CD14-positive monocyte (primary cell): Measurements from ENCODE around the gene KCNN3. TPM values are rescaled to one million over a fixed set of nuclear protein-coding genes. Genes with fewer than 3 reads are reported as not detected.

ENCODE experiments used
- DNase-seq, 3 donors: peaks; one replicate each; pipeline ENCODE4 v3.0.0-alpha.2; 2011 to 2022
- H2AFZ ChIP-seq: 2 replicates; pipeline ENCODE4 v1.6.0; 2012; ENCODE audit warnings: mild to moderate bottlenecking, low read depth, low read length, inconsistent platforms; ENCODE audit not compliant: insufficient read depth, poor library complexity, severe bottlenecking
- H3K27ac ChIP-seq, 2 donors: 1 replicate in 1 of 2; 2 replicates in 1 of 2; pipeline ENCODE4 v1.5.1; 2012 to 2013; ENCODE audit warnings: low read length in 2 of 2, control low read depth in 1 of 2, inconsistent platforms in 1 of 2, low read depth in 1 of 2, mild to moderate bottlenecking in 1 of 2
- H3K27me3 ChIP-seq, 2 donors: one replicate each; pipeline versions ENCODE4 v1.6.0 to v1.6.1; 2011 to 2013; ENCODE audit warnings: low read length in 2 of 2; ENCODE audit not compliant: control insufficient read depth in 2 of 2, insufficient read depth in 2 of 2
- H3K36me3 ChIP-seq, 2 donors: replicated peaks in 1 of 2; 1 replicate in 1 of 2; 2 replicates in 1 of 2; pipeline versions ENCODE4 v1.5.1 to v1.6.1; 2012 to 2013; ENCODE audit warnings: low read length in 2 of 2, control low read depth in 1 of 2, inconsistent platforms in 1 of 2, mild to moderate bottlenecking in 1 of 2; ENCODE audit not compliant: insufficient read depth in 2 of 2, control insufficient read depth in 1 of 2
- H3K4me1 ChIP-seq, 2 donors: 1 replicate in 1 of 2; 2 replicates in 1 of 2; pipeline versions ENCODE4 v1.5.1 to v1.6.1; 2012 to 2013; ENCODE audit warnings: low read length in 2 of 2, control low read depth in 1 of 2, inconsistent platforms in 1 of 2, mild to moderate bottlenecking in 1 of 2, moderate library complexity in 1 of 2; ENCODE audit not compliant: insufficient read depth in 2 of 2, control insufficient read depth in 1 of 2
- H3K4me2 ChIP-seq: replicated peaks from 2 replicates; pipeline ENCODE3; 2012; ENCODE audit warnings: low read length, moderate library complexity, mild to moderate bottlenecking; ENCODE audit not compliant: poor library complexity, severe bottlenecking; ENCODE audit errors: extremely low read depth
- H3K4me3 ChIP-seq, 3 experiments: fragments of 200-600 bp in 1 of 3; sonication (generic) in 1 of 3; replicated peaks in 1 of 3; 1 replicate in 2 of 3; 2 replicates in 1 of 3; pipeline ENCODE4 v1.5.1; 2011 to 2013; ENCODE audit warnings: low read length in 3 of 3, mild to moderate bottlenecking in 3 of 3, control low read depth in 2 of 3, low read depth in 2 of 3, inconsistent platforms in 1 of 3, moderate library complexity in 1 of 3
- H3K79me2 ChIP-seq: 2 replicates; pipeline ENCODE4 v1.6.0; 2012; ENCODE audit warnings: mild to moderate bottlenecking, control low read depth, inconsistent platforms, low read length, moderate library complexity; ENCODE audit not compliant: insufficient read depth
- H3K9ac ChIP-seq: 2 replicates; pipeline ENCODE4 v1.6.0; 2017; ENCODE audit warnings: low read length, mild to moderate bottlenecking; ENCODE audit not compliant: insufficient read depth, poor library complexity, severe bottlenecking
- H3K9me3 ChIP-seq, 2 donors: replicated peaks in 1 of 2; 1 replicate in 1 of 2; 2 replicates in 1 of 2; pipeline versions ENCODE4 v1.5.1 to v1.6.1; 2012 to 2013; ENCODE audit warnings: low read length in 2 of 2, control low read depth in 1 of 2; ENCODE audit not compliant: control insufficient read depth in 1 of 2, insufficient read depth in 1 of 2
- H4K20me1 ChIP-seq: 2 replicates; pipeline ENCODE4 v1.6.0; 2012; ENCODE audit warnings: mild to moderate bottlenecking, low read length, control low read depth, moderate library complexity; ENCODE audit not compliant: insufficient read depth
- H3K27ac Mint-ChIP-seq, 7 donors: one replicate each; pipeline ENCODE4 v1.8.0; 2020; ENCODE audit warnings: mild to moderate bottlenecking in 7 of 7, mixed read lengths in 7 of 7, moderate library complexity in 6 of 7, inconsistent platforms in 2 of 7
- H3K27me3 Mint-ChIP-seq, 3 donors: one replicate each; pipeline ENCODE4 v1.8.0; 2021 to 2022; ENCODE audit warnings: low read depth in 3 of 3, mild to moderate bottlenecking in 3 of 3, mixed read lengths in 3 of 3, moderate library complexity in 3 of 3, inconsistent platforms in 1 of 3
- H3K36me3 Mint-ChIP-seq, 2 donors: one replicate each; pipeline ENCODE4 v1.8.0; 2020; ENCODE audit warnings: mixed read lengths in 2 of 2, inconsistent platforms in 1 of 2, mild to moderate bottlenecking in 1 of 2
- H3K4me1 Mint-ChIP-seq: one replicate; pipeline ENCODE4 v1.8.0; 2020; ENCODE audit warnings: mild to moderate bottlenecking, mixed read lengths
- H3K4me3 Mint-ChIP-seq, 2 donors: one replicate each; pipeline ENCODE4 v1.8.0; 2020; ENCODE audit warnings: mild to moderate bottlenecking in 2 of 2, mixed read lengths in 2 of 2, moderate library complexity in 1 of 2
- H3K9me3 Mint-ChIP-seq, 7 donors: one replicate each; pipeline ENCODE4 v1.8.0; 2020 to 2022; ENCODE audit warnings: mixed read lengths in 7 of 7, mild to moderate bottlenecking in 6 of 7, moderate library complexity in 6 of 7, inconsistent platforms in 2 of 7
- CTCF ChIP-seq: fragments of 200-600 bp; IDR thresholded peaks from one replicate; pipeline ENCODE4 v1.8.0; 2022; ENCODE audit warnings: antibody characterized with exemption, mild to moderate bottlenecking
- WGBS: methylation state at CpG from one replicate; pipeline ENCODE4 v1.1.5; 2013; ENCODE audit warnings: missing lambda C conversion rate; ENCODE audit not compliant: insufficient coverage; 5-methylcytosine and 5-hydroxymethylcytosine counted together
- intact Hi-C, 2 donors: fragments of 100-400 bp; cut with micrococcal nuclease; formaldehyde crosslinking; loops; one replicate each; pipeline versions ENCODE4 v1.15.0 to v1.15.1; 2023
- polyA plus RNA-seq, 3 donors: library from polyadenylated mRNA; depleted of rRNA in 1 of 3; unstranded in 2 of 3; stranded (reverse) in 1 of 3; fragments of 300-500 nt in 2 of 3; fragments of >200 nt in 1 of 3; fragmentation: Illumina TruSeq in 2 of 3; gene quantifications; 1 replicate in 2 of 3; 2 replicates in 1 of 3; pipeline ENCODE4 v1.2.3, GENCODE V29; 2012 to 2021

The KCNN3 gene
- polyA plus RNA-seq, 3 donors = not detected

GRCh38 chr1:154799188-154799587, 70.9 kb downstream of the KCNN3 start:
- no peaks in the 10 kb centered on the region for H3K9me3 Mint-ChIP-seq
- H3K27me3 Mint-ChIP-seq = peaks cover 4 to 6% (median 5%) of the 10 kb centered on the region in 3 donors
- H3K4me3 Mint-ChIP-seq = no peak overlapping the region
- no peak overlapping the region for H3K27ac ChIP-seq
- no peaks in the 10 kb centered on the region for H3K27me3 ChIP-seq
- no peaks in the 10 kb centered on the region for H3K79me2 ChIP-seq
- no peaks in the 10 kb centered on the region for H3K36me3 ChIP-seq
- H3K4me3 ChIP-seq = no peak overlapping the region
- no peak overlapping the region for H2AFZ ChIP-seq
- H3K4me2 ChIP-seq = no peak overlapping the region
- H3K4me1 Mint-ChIP-seq = no peaks in the 10 kb centered on the region
- no peaks in the 10 kb centered on the region for H4K20me1 ChIP-seq
- no peak overlapping the region for H3K9ac ChIP-seq
- DNase-seq = no peak
- no peak for TF ChIP-seq CTCF
- no peaks in the 10 kb centered on the region for H3K36me3 Mint-ChIP-seq
- no peaks in the 10 kb centered on the region for H3K9me3 ChIP-seq
- no peak overlapping the region for H3K27ac Mint-ChIP-seq
- 98% methylated on average over 5 of the region's 5 CpGs for WGBS
- H3K4me1 ChIP-seq = no peaks in the 10 kb centered on the region
- intact Hi-C loops = no loop called here

GRCh38 chr1:154798645-154799044, 71.4 kb downstream of the KCNN3 start:
- H3K9me3 ChIP-seq = no peaks in the 10 kb centered on the region
- WGBS = no CpG with 5 or more reads among the region's 1 CpG
- no peaks in the 10 kb centered on the region for H4K20me1 ChIP-seq
- Mint-ChIP-seq H3K4me1 (no peaks in the 10 kb centered on the region), H3K4me3 (no peak overlapping the region), H3K27ac (no peak overlapping the region), H3K27me3 (peaks cover 4 to 11% (median 5%) of the 10 kb centered on the region in 3 donors), H3K9me3 (no peaks in the 10 kb centered on the region), H3K36me3 (no peaks in the 10 kb centered on the region)
- H3K27ac ChIP-seq = no peak overlapping the region
- intact Hi-C loops = no loop called here
- H3K36me3 ChIP-seq = no peaks in the 10 kb centered on the region
- no peaks in the 10 kb centered on the region for H3K4me1 ChIP-seq
- no peak overlapping the region for H3K4me2 ChIP-seq
- no peaks in the 10 kb centered on the region for H3K27me3 ChIP-seq
- no peak overlapping the region for H2AFZ ChIP-seq
- H3K79me2 ChIP-seq = no peaks in the 10 kb centered on the region
- H3K4me3 ChIP-seq = no peak overlapping the region
- no peak for TF ChIP-seq CTCF
- no peak for DNase-seq
- H3K9ac ChIP-seq = no peak overlapping the region
